HEK293 (cell line): ENCODE data around the gene TBK1.

Experiments used
- CTCF ChIA-PET: fragments of 350-600 bp; formaldehyde crosslinking; extraction: SDS; loops from one replicate; lab custom pipeline; 2021; ENCODE audit warnings: antibody characterized with exemption; lab: Yijun Ruan, JAX
- POLR2A ChIA-PET: fragments of 300-600 bp; formaldehyde crosslinking; extraction: SDS; loops from one replicate; lab custom pipeline; 2020; ENCODE audit warnings: antibody characterized with exemption, inconsistent platforms; lab: Yijun Ruan, JAX
- H3K27ac ChIP-seq: fragments of 200-500 bp; sonication (Bioruptor generic); 2 replicates; pipeline ENCODE4 v1.5.1; 2014; ENCODE audit warnings: low read depth, low read length, control low read depth, inconsistent platforms; ENCODE audit errors: extremely low read depth
- H3K36me3 ChIP-seq, 2 experiments: fragments of 200-500 bp in 1 of 2; sonication (Bioruptor generic) in 1 of 2; 1 replicate in 1 of 2; 2 replicates in 1 of 2; pipeline ENCODE4 v1.5.1; 2014 to 2017; ENCODE audit warnings: inconsistent platforms in 2 of 2, low read length in 2 of 2; ENCODE audit not compliant: control insufficient read depth in 2 of 2, insufficient read depth in 1 of 2
- H3K4me1 ChIP-seq: fragments of 200-500 bp; sonication (Bioruptor generic); 2 replicates; pipeline ENCODE4 v1.5.1; 2014; ENCODE audit warnings: mild to moderate bottlenecking, low read length, inconsistent platforms; ENCODE audit not compliant: control insufficient read depth, insufficient read depth
- H3K4me3 ChIP-seq: 2 replicates; pipeline ENCODE4 v1.5.1; 2011; ENCODE audit warnings: low read depth, mild to moderate bottlenecking, control low read depth, low read length, moderate library complexity
- H3K9me3 ChIP-seq: fragments of 200-500 bp; sonication (Bioruptor generic); 2 replicates; pipeline ENCODE4 v1.5.1; 2014; ENCODE audit warnings: low read depth, low read length, inconsistent platforms; ENCODE audit not compliant: control insufficient read depth, insufficient read depth
- BCL11B ChIP-seq: fragments of 450-650 bp; formaldehyde crosslinking; IDR thresholded peaks from 2 replicates; pipeline ENCODE4 v1.5.1; 2016; ENCODE audit warnings: low read depth, missing biosample characterization, missing genetic modification characterization
- EGR2 ChIP-seq: fragments of 450-650 bp; formaldehyde crosslinking; IDR thresholded peaks from 2 replicates; pipeline ENCODE4 v1.5.1; 2016; ENCODE audit warnings: low read depth, missing biosample characterization, missing genetic modification characterization
- INSM2 ChIP-seq: fragments of 450-650 bp; formaldehyde crosslinking; IDR thresholded peaks from 2 replicates; pipeline ENCODE4 v1.5.1; 2016; ENCODE audit warnings: missing biosample characterization, missing genetic modification characterization
- PRDM1 ChIP-seq: fragments of 450-650 bp; formaldehyde crosslinking; IDR thresholded peaks from 2 replicates; pipeline ENCODE4; 2016; ENCODE audit warnings: missing biosample characterization, missing genetic modification characterization
- REST ChIP-seq: fragments of 450-650 bp; formaldehyde crosslinking; IDR thresholded peaks from 2 replicates; pipeline ENCODE4 v1.5.1; 2016; ENCODE audit warnings: missing biosample characterization, missing genetic modification characterization
- SALL2 ChIP-seq: fragments of 450-650 bp; formaldehyde crosslinking; IDR thresholded peaks from 2 replicates; pipeline ENCODE4 v1.5.0; 2017; ENCODE audit warnings: missing biosample characterization, mild to moderate bottlenecking, missing genetic modification characterization, borderline replicate concordance
- ZBTB17 ChIP-seq: fragments of 450-650 bp; formaldehyde crosslinking; IDR thresholded peaks from 2 replicates; pipeline ENCODE4 v1.5.1; 2016; ENCODE audit warnings: missing biosample characterization, missing genetic modification characterization
- ZBTB26 ChIP-seq: fragments of 450-650 bp; formaldehyde crosslinking; optimal IDR thresholded peaks from 2 replicates; pipeline ENCODE3; 2016; ENCODE audit warnings: missing biosample characterization, mild to moderate bottlenecking, missing genetic modification characterization
- ZEB2 ChIP-seq: fragments of 450-650 bp; formaldehyde crosslinking; IDR thresholded peaks from 2 replicates; pipeline ENCODE4 v1.5.1; 2016; ENCODE audit warnings: missing biosample characterization, missing genetic modification characterization
- ZFP3 ChIP-seq: fragments of 450-650 bp; formaldehyde crosslinking; IDR thresholded peaks from 2 replicates; pipeline ENCODE4 v1.5.1; 2016; ENCODE audit warnings: low read depth, missing biosample characterization, missing genetic modification characterization
- ZNF175 ChIP-seq: fragments of 450-650 bp; formaldehyde crosslinking; IDR thresholded peaks from 2 replicates; pipeline ENCODE4 v1.5.1; 2016; ENCODE audit warnings: missing biosample characterization, missing genetic modification characterization
- ZNF302 ChIP-seq: fragments of 450-650 bp; formaldehyde crosslinking; IDR thresholded peaks from 2 replicates; pipeline ENCODE4 v1.5.1; 2016; ENCODE audit warnings: missing biosample characterization, missing genetic modification characterization, low read depth
- ZNF311 ChIP-seq: fragments of 450-650 bp; formaldehyde crosslinking; IDR thresholded peaks from 2 replicates; pipeline ENCODE4 v1.5.1; 2017; ENCODE audit warnings: missing biosample characterization, missing genetic modification characterization, borderline replicate concordance
- ZNF335 ChIP-seq: fragments of 450-650 bp; formaldehyde crosslinking; conservative IDR thresholded peaks from 2 replicates; pipeline ENCODE4 v1.5.1; 2016; ENCODE audit warnings: missing biosample characterization, missing genetic modification characterization
- ZNF391 ChIP-seq: fragments of 450-650 bp; formaldehyde crosslinking; IDR thresholded peaks from 2 replicates; pipeline ENCODE4 v1.5.1; 2016; ENCODE audit warnings: low read depth, missing biosample characterization, missing genetic modification characterization, borderline replicate concordance
- ZNF404 ChIP-seq: fragments of 450-650 bp; formaldehyde crosslinking; IDR thresholded peaks from 2 replicates; pipeline ENCODE4 v1.5.1; 2017; ENCODE audit warnings: missing biosample characterization, missing genetic modification characterization
- ZNF433 ChIP-seq: fragments of 450-650 bp; formaldehyde crosslinking; IDR thresholded peaks from 2 replicates; pipeline ENCODE4 v1.5.1; 2016; ENCODE audit warnings: missing biosample characterization, missing genetic modification characterization, low read depth
- ZNF529 ChIP-seq: fragments of 450-650 bp; formaldehyde crosslinking; IDR thresholded peaks from 2 replicates; pipeline ENCODE4 v1.5.1; 2017; ENCODE audit warnings: missing genetic modification characterization, missing biosample characterization; ENCODE audit not compliant: insufficient replicate concordance
- ZNF610 ChIP-seq: fragments of 450-650 bp; formaldehyde crosslinking; IDR thresholded peaks from 2 replicates; pipeline ENCODE4 v1.5.1; 2016; ENCODE audit warnings: missing biosample characterization, missing genetic modification characterization, borderline replicate concordance
- ZNF629 ChIP-seq: fragments of 450-650 bp; formaldehyde crosslinking; IDR thresholded peaks from 2 replicates; pipeline ENCODE4 v1.5.1; 2017; ENCODE audit warnings: missing biosample characterization, missing genetic modification characterization
- ZNF830 ChIP-seq: fragments of 450-650 bp; IDR thresholded peaks from 2 replicates; pipeline ENCODE4 v1.5.0; 2018; ENCODE audit warnings: missing biosample characterization, missing genetic modification characterization, low read depth, mild to moderate bottlenecking, moderate library complexity
- ZXDB ChIP-seq: fragments of 450-650 bp; formaldehyde crosslinking; IDR thresholded peaks from 2 replicates; pipeline ENCODE4 v1.5.1; 2016; ENCODE audit warnings: missing biosample characterization, missing genetic modification characterization
- TF ChIP-seq, protein P1 (sequence below): IDR thresholded peaks from 2 replicates; pipeline ENCODE4 v1.6.1; 2011; ENCODE audit warnings: mild to moderate bottlenecking, low read depth, low read length, borderline replicate concordance
- TF ChIP-seq, protein P2 (sequence below): fragments of 450-650 bp; formaldehyde crosslinking; IDR thresholded peaks from 2 replicates; pipeline ENCODE4 v1.5.1; 2016; ENCODE audit warnings: missing biosample characterization, missing genetic modification characterization

Gene TBK1

DNA sequence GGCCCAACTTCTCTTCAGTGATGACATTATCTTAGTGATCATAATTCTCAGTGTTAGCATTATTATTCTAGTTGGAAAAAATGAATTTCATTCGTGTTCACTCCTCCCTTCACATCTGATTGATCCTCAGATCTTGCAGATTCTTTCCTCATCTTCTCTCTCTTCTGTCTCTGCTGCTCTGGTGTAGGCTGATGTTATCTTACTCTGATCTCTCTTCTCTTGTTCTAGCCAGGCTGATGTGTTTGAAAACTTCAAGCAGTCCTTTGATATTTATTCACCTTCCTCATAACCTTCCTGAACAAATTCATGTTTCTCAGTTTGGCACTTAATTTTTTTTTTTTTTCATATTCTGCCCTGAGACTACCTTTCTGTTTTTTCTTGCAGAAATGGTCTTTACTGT lies 5.6 kb upstream of the TBK1 start:
- no peaks in the 10 kb centered on the region for H3K9me3 ChIP-seq
- no peak overlapping the region for H3K27ac ChIP-seq
- H3K4me3 ChIP-seq, result no peak overlapping the region
- H3K4me1 ChIP-seq, result no peaks in the 10 kb centered on the region
- CTCF ChIA-PET, result no interaction called here
- POLR2A ChIA-PET, result no interaction called here
- peak; percentile 20; the same call in 1 of the 2 replicates for TF ChIP-seq ZBTB17 (tag by site-specific recombination)
- TF ChIP-seq, protein P1, sequence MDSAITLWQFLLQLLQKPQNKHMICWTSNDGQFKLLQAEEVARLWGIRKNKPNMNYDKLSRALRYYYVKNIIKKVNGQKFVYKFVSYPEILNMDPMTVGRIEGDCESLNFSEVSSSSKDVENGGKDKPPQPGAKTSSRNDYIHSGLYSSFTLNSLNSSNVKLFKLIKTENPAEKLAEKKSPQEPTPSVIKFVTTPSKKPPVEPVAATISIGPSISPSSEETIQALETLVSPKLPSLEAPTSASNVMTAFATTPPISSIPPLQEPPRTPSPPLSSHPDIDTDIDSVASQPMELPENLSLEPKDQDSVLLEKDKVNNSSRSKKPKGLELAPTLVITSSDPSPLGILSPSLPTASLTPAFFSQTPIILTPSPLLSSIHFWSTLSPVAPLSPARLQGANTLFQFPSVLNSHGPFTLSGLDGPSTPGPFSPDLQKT, result no peak
- H3K36me3 ChIP-seq, result peaks cover 43 to 66% of the 10 kb centered on the region in 2 experiments

- Histone ChIP-seq H3K36me3 (peaks cover 18 to 36% of the 10 kb centered on the region in 2 experiments), H3K27ac (no peak overlapping the region), H3K9me3 (no peaks in the 10 kb centered on the region), H3K4me1 (peaks cover 3% of the 10 kb centered on the region), H3K4me3 (no peak overlapping the region)
- POLR2A ChIA-PET, result interaction anchor here (1.3 kb wide), 1 partner anchor 46 kb away, joined by 3 read pairs; the partner anchor contains the start of gene XPOT
- CTCF ChIA-PET, result interaction anchor here (1.4 to 2.1 kb wide), 2 partner anchors 247 to 624 kb away, joined by 5 to 8 read pairs; no protein-coding TSS in a partner anchor
- no peak for TF ChIP-seq ZBTB26 (tag by site-specific recombination)
- TF ChIP-seq, protein P2, sequence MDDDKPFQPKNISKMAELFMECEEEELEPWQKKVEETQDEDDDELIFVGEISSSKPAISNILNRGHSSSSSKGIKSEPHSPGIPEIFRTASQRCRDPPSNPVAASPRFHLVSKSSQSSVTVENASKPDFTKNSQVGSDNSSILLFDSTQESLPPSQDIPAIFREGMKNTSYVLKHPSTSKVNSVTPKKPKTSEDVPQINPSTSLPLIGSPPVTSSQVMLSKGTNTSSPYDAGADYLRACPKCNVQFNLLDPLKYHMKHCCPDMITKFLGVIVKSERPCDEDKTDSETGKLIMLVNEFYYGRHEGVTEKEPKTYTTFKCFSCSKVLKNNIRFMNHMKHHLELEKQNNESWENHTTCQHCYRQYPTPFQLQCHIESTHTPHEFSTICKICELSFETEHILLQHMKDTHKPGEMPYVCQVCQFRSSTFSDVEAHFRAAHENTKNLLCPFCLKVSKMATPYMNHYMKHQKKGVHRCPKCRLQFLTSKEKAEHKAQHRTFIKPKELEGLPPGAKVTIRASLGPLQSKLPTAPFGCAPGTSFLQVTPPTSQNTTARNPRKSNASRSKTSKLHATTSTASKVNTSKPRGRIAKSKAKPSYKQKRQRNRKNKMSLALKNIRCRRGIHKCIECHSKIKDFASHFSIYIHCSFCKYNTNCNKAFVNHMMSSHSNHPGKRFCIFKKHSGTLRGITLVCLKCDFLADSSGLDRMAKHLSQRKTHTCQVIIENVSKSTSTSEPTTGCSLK (tag by site-specific recombination), result no peak
- no peak for TF ChIP-seq ZXDB (tag by site-specific recombination)
- no peak for TF ChIP-seq REST (tag by site-specific recombination)
- 0 out of 2 replicates have a peak, but pooled peaks have one; percentile 8 for TF ChIP-seq PRDM1 (tag by site-specific recombination)
- TF ChIP-seq ZNF529 (tag by site-specific recombination), result no peak
- TF ChIP-seq BCL11B (tag by site-specific recombination), result no peak
- no peak for TF ChIP-seq INSM2 (tag by site-specific recombination)
- TF ChIP-seq ZNF629 (tag by site-specific recombination), result peak; percentile 27; the same call in 1 of the 2 replicates
- no peak for TF ChIP-seq ZNF391 (tag by site-specific recombination)
- no peak for TF ChIP-seq EGR2 (tag by site-specific recombination)
- no peak for TF ChIP-seq ZNF175 (tag by site-specific recombination)
- TF ChIP-seq ZNF433 (tag by site-specific recombination), result no peak
- TF ChIP-seq ZNF302 (tag by site-specific recombination), result no peak
- TF ChIP-seq ZEB2 (tag by site-specific recombination), result 0 out of 2 replicates have a peak, but pooled peaks have one; percentile 27
- no peak for TF ChIP-seq ZNF830 (tag by site-specific recombination)
- no peak for TF ChIP-seq SALL2 (tag by site-specific recombination)
- TF ChIP-seq ZNF335, result no peak
- TF ChIP-seq ZNF610 (tag by site-specific recombination), result no peak
- no peak for TF ChIP-seq ZNF404 (tag by site-specific recombination)
- no peak for TF ChIP-seq ZFP3 (tag by site-specific recombination)
- TF ChIP-seq ZNF311 (tag by site-specific recombination), result no peak
Observed at GRCh38 chr12:64450057-64450640, 1.8 kb upstream of the TBK1 start.
